NT2/D1 (cell line): Measurements from ENCODE around the gene PHF23.

Source experiments
- DNase-seq: peaks from one replicate; pipeline ENCODE4 v3.0.0-alpha.2; 2011; ENCODE audit warnings: low read depth, low spot score
- H3K27me3 ChIP-seq: 2 replicates; pipeline ENCODE4 v1.6.0; 2011; ENCODE audit warnings: mild to moderate bottlenecking; ENCODE audit not compliant: insufficient read length, insufficient read depth
- H3K36me3 ChIP-seq: 2 replicates; pipeline ENCODE4 v1.6.1; 2011; ENCODE audit warnings: mild to moderate bottlenecking, low read length, mixed read lengths; ENCODE audit not compliant: insufficient read depth, insufficient read length
- H3K4me1 ChIP-seq: 2 replicates; pipeline ENCODE4 v1.5.1; 2011; ENCODE audit not compliant: insufficient read depth, insufficient read length
- H3K4me3 ChIP-seq: 2 replicates; pipeline ENCODE4 v1.5.1; 2011; ENCODE audit warnings: low read depth; ENCODE audit not compliant: insufficient read length
- H3K9ac ChIP-seq: 2 replicates; pipeline ENCODE4 v1.6.0; 2011; ENCODE audit warnings: low read depth; ENCODE audit not compliant: insufficient read length
- H3K9me3 ChIP-seq: 2 replicates; pipeline ENCODE4 v1.5.1; 2011; ENCODE audit warnings: mild to moderate bottlenecking, low read length; ENCODE audit not compliant: insufficient read depth
- SUZ12 ChIP-seq: IDR thresholded peaks from 2 replicates; pipeline ENCODE4 v1.6.1; 2011; ENCODE audit not compliant: insufficient read length, insufficient read depth; ENCODE audit errors: extremely low read depth
- YY1 ChIP-seq: IDR thresholded peaks from 2 replicates; pipeline ENCODE4 v1.6.1; 2011; ENCODE audit not compliant: insufficient read length, insufficient read depth
- ZNF274 ChIP-seq: IDR thresholded peaks from 2 replicates; pipeline ENCODE4 v1.6.1; 2011; ENCODE audit warnings: mild to moderate bottlenecking, low read depth, low read length

Gene PHF23

DNA sequence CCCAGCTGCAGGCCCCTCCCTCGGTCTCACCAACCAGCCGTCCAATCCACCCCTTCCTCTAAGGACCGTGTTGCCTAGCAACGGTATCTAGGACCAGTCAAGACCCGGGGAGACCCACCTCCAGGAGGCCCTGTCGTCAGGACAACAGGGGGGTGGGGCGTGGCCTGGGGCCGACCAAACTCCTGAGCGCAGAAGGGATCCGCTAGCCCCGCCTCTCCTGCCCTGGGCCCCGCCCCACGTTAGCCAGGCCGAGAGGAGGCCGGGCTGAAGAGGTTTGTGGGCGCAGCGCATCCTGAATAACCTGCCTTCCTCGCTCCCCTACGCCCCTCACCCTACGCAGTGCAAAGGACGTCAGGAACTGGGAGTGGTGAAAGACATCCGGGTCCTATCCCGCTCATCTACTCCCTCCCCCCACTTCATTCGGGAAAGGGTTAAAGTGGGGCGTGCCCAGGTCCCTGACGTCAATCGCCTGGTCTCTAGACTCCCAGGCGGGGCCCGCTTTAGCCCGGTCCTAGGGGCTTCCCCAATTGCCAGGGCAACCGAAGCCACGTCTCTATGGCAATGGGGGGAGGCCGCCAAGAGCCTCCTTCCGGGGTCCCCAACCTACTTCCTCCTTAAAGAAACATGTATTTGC, 34.3 kb downstream of the PHF23 start:
- no peaks in the 10 kb centered on the region for H3K27me3 ChIP-seq
- H3K9me3 ChIP-seq: no peaks in the 10 kb centered on the region
- TF ChIP-seq SUZ12 (no peak), YY1 (no peak), ZNF274 (no peak)
- peaks cover 25% of the 10 kb centered on the region for H3K36me3 ChIP-seq
- H3K9ac ChIP-seq: peak overlapping the region; percentile 32
- DNase-seq: peak; percentile 85
- H3K4me3 ChIP-seq: peak overlapping the region; percentile 34
- H3K4me1 ChIP-seq: peaks cover 8% of the 10 kb centered on the region

DNA sequence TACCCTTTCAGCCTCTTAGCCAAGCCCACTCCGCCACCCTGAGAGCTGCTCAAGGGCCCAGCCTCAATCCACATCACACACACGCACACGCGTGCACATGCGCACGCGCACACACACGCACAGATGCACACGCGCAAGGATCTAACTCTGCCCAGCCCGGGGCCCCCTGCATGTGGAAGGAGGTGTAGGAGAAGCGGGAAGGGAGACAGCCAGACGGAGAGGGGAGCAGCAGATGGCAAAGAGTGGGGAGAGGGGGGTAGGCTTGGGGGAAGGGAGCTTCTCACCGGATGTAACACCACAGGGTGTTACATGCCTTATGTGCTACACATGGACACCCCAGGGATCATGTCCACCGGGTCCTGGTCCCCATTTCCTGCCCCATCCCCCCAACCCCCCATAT, 34.9 kb downstream of the PHF23 start:
- Histone ChIP-seq H3K4me3 (no peak overlapping the region), H3K9ac (no peak overlapping the region), H3K4me1 (peaks cover 8% of the 10 kb centered on the region), H3K9me3 (no peaks in the 10 kb centered on the region), H3K27me3 (no peaks in the 10 kb centered on the region), H3K36me3 (peaks cover 25% of the 10 kb centered on the region)
- no peak for DNase-seq
- TF ChIP-seq ZNF274 (no peak), YY1 (no peak)

DNA sequence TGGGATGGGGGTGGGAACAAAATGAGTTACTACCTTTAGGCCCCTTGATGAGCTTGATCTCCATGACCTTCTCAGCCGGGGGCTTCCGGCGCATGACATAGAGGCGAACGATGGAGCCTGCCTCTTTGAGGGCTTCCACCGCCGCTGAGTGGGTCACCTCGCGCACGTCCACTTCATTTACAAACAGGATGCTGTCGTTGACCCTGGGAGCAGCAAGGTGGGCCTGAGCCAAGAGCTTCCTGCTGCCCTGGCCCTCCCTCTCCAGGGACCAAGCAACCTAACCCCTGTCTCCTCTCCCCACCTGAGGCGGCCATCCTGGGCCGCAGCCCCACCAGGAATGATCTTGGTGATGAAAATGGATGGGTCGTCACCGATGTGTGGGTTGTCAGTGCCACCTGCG, 35.9 kb downstream of the PHF23 start:
- no peak for DNase-seq
- TF ChIP-seq SUZ12: no peak
- no peak for TF ChIP-seq ZNF274
- H3K27me3 ChIP-seq: no peaks in the 10 kb centered on the region
- H3K9ac ChIP-seq: no peak overlapping the region
- no peaks in the 10 kb centered on the region for H3K9me3 ChIP-seq
- H3K4me1 ChIP-seq: peaks cover 2% of the 10 kb centered on the region
- peaks cover 25% of the 10 kb centered on the region for H3K36me3 ChIP-seq
- H3K4me3 ChIP-seq: no peak overlapping the region

DNA sequence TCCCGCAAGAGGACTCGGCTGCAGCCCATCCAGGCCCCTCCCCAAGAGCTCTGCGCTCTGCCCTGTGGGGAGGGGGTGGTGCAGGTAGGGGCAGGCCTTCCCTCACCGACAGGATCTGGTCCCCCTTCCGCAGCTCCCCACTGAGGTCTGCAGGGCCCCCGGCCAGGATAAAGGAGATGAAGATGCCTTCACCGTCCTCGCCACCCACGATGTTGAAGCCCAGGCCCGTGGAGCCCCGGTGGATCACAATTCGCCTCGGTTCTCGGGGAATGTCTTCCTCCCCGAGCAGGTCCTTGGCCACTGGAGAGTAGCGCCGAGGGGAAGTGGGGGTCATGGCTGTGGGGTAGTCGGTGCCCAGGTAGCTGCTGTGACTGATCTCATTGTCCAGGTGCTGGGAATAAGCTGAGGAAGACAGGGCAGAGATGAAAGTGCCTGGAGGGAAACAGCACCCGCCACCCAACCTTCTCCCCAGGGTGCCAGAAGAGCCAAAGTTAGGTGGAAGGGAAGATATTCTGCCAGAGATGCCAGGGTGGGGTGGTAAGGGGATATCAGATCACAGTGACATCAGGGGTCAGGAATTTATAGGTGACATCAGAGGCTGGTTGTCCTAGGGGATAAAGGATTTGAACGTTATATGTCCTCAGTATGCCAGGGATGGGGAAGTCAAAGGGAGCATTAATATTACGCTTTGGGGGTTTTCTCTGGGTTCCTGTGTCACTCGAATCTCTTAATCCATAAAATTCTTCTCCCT, 42.4 kb downstream of the PHF23 start:
- no peak for TF ChIP-seq YY1
- no peak for TF ChIP-seq SUZ12
- peaks cover 48% of the 10 kb centered on the region for H3K36me3 ChIP-seq
- peaks cover under 1% of the 10 kb centered on the region for H3K4me1 ChIP-seq

DNA sequence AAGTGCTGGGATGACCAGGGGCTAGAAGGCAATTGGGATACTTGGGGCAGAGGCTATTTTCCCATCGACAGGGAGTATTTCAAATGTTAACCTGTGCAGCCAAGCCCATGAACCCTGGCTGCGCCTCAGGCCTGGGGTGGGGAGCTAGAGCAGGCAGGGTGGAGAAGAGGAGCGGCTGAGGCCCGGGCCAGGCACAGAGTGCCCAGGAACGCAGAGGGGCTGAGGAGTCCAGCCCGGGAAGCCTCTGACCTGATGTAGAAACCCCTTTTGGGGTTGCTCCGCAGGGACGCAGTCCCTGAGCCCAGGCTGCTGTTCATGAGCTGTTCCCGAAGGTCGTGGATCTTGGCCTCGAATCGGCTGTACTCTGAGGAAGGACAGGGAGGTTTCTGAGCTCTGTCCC, 43.3 kb downstream of the PHF23 start:
- Histone ChIP-seq H3K27me3 (no peaks in the 10 kb centered on the region), H3K36me3 (peaks cover 47% of the 10 kb centered on the region), H3K4me3 (no peak overlapping the region), H3K4me1 (peaks cover 4% of the 10 kb centered on the region), H3K9ac (no peak overlapping the region), H3K9me3 (no peaks in the 10 kb centered on the region)
- no peak for TF ChIP-seq YY1
- no peak for DNase-seq

More for the DNA sequence above, 42.4 kb downstream of the PHF23 start:
- DNase-seq: no peak
- H3K4me3 ChIP-seq: no peak overlapping the region
- H3K27me3 ChIP-seq: no peaks in the 10 kb centered on the region
- H3K9me3 ChIP-seq: no peaks in the 10 kb centered on the region
- no peak overlapping the region for H3K9ac ChIP-seq

DNA sequence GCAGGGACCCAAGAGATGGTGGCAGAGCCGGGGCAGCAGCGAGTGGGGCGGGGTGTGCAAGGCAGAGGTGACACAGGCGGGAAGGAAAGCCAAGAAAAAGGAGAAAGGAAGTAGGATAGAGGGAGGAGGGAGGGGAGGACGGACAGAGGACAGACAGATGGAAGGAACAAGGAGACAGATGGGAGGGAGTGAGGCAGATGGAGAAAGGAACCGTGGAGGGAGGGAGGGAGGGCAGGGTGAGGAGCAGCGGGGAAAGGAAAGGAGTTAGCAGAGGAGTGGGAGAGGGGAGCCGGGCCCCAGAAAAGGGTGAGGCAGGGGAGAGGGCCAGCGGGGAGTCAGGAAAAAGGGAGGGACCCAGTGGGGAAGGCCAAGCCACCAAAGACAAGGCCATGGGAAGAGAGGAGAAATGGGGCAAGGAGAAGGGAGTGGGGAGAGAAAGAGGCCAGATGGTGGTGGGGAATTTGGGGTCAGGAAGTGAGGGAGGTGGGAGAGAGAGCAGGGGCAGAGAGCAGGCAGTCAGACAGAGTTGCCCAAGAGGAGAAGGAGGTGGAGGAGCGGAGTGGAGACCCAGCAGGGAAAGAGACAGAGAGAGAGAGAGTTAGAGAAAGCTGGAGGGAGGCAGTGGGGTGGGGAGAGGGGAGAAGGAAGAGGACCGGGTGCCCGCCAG, 46.9 kb downstream of the PHF23 start:
- peaks cover 6% of the 10 kb centered on the region for H3K4me1 ChIP-seq
- no peak overlapping the region for H3K4me3 ChIP-seq
- H3K27me3 ChIP-seq: no peaks in the 10 kb centered on the region
- H3K36me3 ChIP-seq: peaks cover 49% of the 10 kb centered on the region
- TF ChIP-seq SUZ12: no peak
- no peaks in the 10 kb centered on the region for H3K9me3 ChIP-seq
- H3K9ac ChIP-seq: no peak overlapping the region
- DNase-seq: no peak

DNA sequence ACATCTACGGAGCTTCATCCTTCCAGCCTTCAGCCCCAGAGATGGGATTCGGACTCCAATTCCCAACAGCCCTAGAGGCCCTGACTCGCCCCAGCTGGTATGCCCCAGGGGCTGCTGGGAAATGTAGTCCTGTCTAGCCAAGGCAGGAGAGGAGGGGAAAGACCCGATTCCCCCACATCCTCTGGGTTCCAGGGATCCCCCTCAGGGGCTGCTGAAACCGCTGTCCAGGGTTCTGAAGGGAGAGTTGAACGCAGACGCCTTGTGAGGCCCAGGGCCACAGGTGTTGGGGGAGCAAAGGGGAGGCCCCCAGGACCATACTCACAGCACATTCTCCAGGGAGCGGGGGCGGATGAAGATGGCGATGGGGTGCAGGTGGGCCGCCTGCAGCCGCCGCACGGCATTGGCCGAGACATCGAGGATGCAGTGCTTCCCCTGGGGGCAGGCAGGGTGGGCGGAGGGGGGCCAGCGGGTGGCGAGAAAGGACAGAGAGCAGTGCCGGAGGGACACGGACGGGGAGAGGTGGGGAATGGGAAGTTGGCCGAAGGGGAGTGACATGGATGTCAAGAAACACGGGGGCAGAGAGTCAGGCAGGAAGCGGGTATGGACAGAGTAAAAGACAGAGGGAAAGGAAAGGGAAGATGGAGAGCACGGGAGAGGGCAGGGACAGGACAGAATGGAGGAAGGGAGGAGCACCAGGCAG, 47.5 kb downstream of the PHF23 start:
- Histone ChIP-seq H3K9ac (no peak overlapping the region), H3K27me3 (no peaks in the 10 kb centered on the region), H3K4me1 (peaks cover 6% of the 10 kb centered on the region), H3K36me3 (peaks cover 46% of the 10 kb centered on the region), H3K4me3 (no peak overlapping the region), H3K9me3 (no peaks in the 10 kb centered on the region)
- no peak for TF ChIP-seq ZNF274
- TF ChIP-seq YY1: no peak
- TF ChIP-seq SUZ12: no peak
- peak; percentile 47 for DNase-seq
